ENCODE results near the gene CFAP300.

Gene CFAP300

DNA sequence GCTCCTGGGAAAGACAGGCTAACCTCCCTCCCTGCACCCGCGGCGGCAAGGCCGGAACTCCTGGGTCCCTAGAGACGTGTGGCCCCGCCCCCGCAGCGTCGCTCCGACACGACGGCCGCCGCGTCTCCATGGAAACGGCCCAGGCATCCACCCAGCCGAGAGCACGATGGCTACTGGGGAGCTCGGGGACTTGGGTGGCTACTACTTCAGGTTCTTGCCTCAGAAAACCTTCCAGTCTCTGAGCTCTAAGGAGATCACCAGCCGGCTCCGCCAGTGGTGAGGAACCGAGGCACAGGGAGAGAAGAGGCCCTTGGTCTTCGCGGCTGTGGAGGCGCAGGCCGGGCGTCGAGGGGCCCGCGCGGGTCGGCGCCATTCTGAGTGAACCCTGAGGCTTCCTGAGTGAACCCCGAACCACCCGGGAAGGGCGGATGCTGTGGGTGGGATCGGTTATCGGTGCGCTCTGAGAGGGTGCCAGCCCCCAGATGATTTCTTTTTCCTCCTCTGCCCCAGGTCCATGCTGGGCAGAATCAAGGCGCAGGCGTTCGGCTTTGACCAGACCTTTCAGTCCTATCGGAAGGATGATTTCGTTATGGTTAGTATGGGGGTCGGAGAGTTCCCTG lies at the start of gene CFAP300:
CFAP300 (plus strand) TSS at position 133 of the 620 bp plus-strand sequence; CDS start at position 167, 34 bp downstream.
- DNase-seq (ENCODE audit: low spot score) = peak; percentile 11

DNA sequence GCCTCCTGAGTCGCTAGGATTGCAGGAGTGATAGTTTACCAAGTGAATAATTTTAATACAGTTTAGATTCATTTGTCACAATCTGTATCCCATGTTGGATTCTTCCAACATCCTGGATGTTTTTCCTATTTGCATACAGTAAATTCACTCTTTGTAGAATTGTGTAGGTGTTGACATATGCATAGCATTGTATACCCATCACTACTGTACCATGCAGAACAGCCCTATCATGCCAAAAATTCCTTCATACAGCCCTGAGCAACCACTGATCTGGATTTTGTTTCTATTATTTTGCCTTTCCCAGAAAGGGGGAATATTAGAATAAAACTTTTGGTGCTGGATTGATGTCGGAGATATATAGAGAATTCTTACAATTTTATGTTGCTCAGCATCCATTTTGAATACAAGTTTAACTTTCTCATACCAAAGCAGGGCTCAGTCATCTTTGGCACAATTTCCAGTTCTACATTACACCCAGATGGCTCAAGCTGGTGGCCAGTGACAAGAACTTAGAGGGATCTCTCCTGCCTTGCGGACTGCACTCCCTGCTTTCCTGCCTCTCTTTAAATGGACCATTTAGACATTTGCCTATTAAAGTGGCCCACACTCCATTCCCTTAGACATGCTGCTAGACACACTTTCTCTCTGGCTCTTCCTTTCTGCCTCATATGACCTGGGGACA lies 45.4 kb upstream of the CFAP300 start:
- DNase-seq (ENCODE audit: low spot score) = no peak

- DNase-seq (ENCODE audit: low spot score) = no peak
Measured at GRCh38 chr11:102004220-102004619, 43.0 kb upstream of the CFAP300 start.

DNA sequence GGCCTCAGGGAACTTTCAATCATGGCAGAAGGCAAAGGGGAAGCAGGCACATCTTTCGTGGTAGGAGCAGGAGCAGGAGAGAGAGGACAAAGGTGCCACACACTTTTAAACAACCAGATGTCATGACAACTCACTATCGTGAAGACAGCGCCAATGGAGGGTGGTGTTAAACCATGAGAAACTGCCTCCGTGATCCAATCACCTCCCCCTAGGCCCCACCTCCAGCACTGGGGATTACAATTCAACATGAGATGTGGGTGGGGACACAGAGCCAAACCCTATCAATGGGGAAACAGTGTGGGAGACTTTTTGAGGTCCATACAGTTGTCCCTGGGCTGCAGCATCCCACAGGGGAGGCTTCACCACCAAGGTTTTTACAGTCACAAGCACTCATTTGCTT lies 41.9 kb upstream of the CFAP300 start:
- DNase-seq (ENCODE audit: low spot score) = no peak

DNA sequence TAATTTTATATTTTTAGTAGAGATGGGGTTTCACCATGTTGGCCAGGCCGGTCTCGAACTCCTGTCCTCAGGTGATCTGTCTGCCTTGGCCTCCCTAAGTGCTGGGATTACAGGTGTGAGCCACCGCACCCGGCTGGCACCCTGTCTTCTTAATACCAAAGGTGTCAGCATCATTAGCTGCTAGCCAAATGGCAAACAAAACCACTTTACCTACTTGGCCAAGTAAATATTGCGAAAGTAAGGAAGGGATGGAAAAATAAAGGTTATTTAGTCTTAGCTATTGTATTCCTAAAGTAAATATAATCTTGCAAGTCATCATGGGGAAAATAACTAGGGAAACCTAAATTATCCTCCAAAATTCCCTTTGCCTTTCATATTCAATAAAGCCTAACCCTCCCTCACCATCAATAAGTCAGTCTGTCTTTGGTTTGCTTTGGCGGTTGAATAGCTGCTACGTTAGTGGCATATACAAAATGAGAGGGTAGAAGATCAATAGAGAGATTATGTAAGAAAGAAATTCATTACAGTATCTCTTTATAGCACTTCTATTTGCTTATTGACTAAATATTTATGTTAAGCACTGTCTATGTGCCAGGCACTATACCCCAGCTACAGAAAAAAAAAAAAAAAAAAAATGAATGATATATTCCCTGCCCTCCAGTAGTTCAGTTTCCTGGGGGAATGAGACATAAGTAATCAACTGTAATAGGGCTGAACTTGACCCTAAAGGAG lies 40.2 kb upstream of the CFAP300 start:
- DNase-seq (ENCODE audit: low spot score) = no peak

DNA sequence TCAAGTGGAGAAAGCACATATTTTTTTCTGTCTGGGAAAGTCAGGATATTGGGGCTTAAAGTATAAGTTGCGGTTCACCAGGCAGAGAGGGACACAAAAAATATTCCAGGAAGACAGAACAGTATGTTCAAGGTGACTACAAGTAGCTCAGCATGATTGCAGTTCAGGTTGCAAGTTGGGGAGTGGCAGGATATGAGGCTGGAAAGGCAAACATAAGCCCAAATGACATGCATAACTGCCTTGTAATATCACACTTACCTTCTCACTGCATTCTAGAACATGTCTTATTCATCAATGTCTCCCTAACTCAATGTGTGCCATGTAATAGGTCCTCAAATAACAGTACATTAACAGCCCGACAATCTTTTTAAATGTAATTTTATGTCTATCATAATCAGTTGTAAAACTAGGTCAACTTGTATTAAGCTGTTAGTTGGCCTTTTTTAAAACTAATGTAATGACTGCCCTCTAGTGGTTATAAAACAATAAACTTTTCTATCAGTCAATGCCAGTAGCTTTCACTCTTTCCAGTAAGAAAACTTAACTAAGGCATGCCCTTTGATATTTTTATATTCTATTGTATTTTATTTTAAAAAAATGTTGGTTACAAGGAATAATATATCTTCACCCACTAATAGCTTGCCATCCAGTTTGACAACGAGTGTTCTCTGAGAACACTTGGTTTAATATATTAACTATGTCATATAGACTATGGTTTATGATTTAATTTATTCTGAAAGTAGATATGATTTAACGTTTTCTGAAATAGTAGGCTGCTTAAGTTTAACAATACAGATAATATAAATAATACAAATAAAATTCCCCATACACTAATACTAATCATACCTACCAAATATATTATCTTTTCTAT lies 39.4 kb upstream of the CFAP300 start:
- DNase-seq (ENCODE audit: low spot score) = peak; percentile 41

DNA sequence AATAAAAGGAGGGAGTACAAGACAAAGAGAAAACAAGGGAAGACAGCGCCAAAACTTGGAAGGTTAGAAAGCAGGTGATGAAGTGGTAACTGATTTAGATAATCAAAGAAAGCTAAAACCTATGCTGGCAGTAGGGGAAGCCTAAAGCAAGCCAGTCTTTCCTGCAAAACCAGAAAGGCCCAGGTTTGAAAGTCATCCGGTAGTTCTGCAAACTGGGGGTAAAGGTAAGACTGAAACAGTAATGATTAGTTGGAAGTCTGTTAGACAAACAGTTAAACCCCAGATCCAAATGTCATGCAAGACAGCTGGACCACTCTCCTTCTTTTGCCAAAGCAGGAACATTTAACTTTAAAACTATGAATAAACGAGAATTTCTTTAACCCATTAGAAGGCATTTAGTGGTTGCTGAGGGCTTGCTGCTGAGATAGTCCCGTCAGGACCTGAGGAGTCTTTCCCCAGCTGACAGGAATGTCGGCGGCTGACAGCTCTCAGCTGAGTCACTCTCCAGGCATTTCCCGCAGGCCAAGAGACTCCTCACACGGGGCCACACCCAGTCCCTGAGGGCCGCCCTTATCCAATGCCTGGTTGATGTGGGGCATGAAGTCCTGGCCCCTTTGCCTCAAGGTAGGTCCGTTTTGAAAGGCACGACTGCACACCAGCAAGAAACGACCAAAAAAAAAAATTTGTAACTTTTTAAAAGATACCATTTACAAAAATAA lies 36.3 kb upstream of the CFAP300 start:
- no peak for DNase-seq (ENCODE audit: low spot score)

- DNase-seq (ENCODE audit: low spot score) = no peak
Measured at GRCh38 chr11:102012946-102013345, 34.3 kb upstream of the CFAP300 start.

DNA sequence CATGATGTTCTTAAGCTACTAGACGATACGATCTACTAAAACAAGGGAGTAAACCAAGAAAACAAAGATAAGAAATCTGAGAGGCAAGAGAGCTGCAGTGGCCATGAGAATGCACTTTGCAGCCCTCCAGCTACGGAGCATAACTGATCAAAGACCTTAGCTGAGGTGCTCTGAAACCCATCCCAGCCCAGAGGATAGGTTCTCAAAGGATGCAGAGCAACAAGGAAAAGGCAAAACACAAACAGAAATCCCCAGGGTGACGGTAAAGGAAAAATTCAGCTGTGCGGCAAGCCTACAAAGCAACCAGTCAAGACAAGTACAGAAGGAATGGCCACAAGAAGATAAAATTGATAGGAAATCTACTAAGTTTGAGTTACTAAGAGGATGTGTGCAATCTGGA lies 32.5 kb upstream of the CFAP300 start:
- DNase-seq (ENCODE audit: low spot score) = no peak

DNA sequence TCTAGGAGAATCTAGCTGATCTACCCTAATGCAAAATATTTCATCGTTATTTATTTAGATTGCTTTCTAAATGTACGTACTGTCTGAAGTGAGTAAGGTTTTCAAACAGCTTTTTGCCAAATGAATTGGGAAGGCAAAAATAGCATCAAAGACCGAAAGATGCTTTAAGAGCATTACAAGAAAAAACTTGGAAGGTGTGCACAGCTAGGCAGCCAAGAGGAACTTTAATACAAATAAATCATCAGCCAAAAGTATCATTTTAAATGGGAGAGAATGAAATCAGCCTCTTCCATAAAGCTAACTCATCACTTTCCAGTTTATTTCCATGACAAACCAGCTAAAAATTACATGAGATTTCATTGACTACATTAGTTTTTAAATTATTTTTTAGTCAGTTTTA lies 30.2 kb upstream of the CFAP300 start:
- DNase-seq (ENCODE audit: low spot score) = no peak

GRCh38 chr11:102026217-102026616 lies 21.0 kb upstream of the CFAP300 start:
- no peak for DNase-seq (ENCODE audit: low spot score)

GRCh38 chr11:102026959-102027358 lies 20.3 kb upstream of the CFAP300 start:
- no peak for DNase-seq (ENCODE audit: low spot score)

DNA sequence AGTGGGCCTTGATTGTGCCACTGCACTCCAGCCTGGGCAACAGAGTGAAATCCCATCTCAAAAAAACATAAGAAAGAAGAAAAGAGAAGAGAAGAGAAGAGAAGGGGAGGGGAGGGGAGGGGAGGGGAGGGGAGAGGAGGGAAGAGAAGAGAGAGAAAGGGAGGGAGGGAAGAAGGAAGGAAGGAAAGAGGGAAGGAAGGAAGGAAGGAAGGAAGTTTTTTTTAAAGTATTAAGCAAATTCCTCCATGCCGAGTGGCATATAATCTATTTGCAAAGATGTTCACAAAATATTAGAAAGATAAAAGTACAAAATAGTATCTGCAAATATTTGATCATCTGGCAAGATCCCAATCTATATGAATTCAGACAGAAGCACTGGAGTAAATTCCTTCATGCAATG lies 10.5 kb upstream of the CFAP300 start:
- no peak for DNase-seq (ENCODE audit: low spot score)

GRCh38 chr11:102046841-102047240 lies 396 bp upstream of the CFAP300 start:
- DNase-seq (ENCODE audit: low spot score) = no peak

- DNase-seq (ENCODE audit: low spot score) = no peak
Measured at GRCh38 chr11:102050927-102051575, 3.8 kb downstream of the CFAP300 start.

GRCh38 chr11:102061276-102061675 lies 14.0 kb downstream of the CFAP300 start:
- no peak for DNase-seq (ENCODE audit: low spot score)

- DNase-seq (ENCODE audit: low spot score) = no peak
Measured at GRCh38 chr11:102062106-102062505, 14.9 kb downstream of the CFAP300 start.

DNA sequence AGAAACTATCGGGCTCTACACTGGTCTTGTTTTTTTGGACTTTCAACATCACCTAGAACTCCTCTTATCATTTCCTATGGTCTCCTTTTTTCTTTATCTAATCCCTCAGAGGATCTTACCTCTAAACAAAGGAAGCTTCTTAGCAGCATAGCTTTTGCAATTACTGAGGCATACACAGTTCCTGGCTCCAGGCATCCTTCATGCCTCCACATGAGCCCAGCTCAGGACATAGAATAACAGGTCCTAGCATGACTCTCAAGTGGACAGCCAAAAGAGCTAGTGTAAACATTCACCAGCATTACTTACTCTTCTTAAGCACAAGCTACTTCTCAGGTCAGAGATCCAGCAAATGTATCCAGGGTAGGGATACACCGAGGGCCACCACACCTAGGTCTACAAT lies 17.1 kb downstream of the CFAP300 start:
- no peak for DNase-seq (ENCODE audit: low spot score)

GRCh38 chr11:102070766-102071165 lies 23.5 kb downstream of the CFAP300 start:
- DNase-seq (ENCODE audit: low spot score) = no peak

GRCh38 chr11:102071497-102072472 lies 24.5 kb downstream of the CFAP300 start:
- no peak for DNase-seq (ENCODE audit: low spot score)

Data from CD4-positive, alpha-beta T cell treated with Interleukin-15 for 4 hours (primary cell).